ENCODE data around the gene CENPN.

GRCh38 chr16:80990577-80990976 lies 16.4 kb upstream of the CENPN start:
- no peak for TF ChIP-seq POLR2A (IDR thresholded peaks at IDR 0.05)
- TF ChIP-seq, protein P1, sequence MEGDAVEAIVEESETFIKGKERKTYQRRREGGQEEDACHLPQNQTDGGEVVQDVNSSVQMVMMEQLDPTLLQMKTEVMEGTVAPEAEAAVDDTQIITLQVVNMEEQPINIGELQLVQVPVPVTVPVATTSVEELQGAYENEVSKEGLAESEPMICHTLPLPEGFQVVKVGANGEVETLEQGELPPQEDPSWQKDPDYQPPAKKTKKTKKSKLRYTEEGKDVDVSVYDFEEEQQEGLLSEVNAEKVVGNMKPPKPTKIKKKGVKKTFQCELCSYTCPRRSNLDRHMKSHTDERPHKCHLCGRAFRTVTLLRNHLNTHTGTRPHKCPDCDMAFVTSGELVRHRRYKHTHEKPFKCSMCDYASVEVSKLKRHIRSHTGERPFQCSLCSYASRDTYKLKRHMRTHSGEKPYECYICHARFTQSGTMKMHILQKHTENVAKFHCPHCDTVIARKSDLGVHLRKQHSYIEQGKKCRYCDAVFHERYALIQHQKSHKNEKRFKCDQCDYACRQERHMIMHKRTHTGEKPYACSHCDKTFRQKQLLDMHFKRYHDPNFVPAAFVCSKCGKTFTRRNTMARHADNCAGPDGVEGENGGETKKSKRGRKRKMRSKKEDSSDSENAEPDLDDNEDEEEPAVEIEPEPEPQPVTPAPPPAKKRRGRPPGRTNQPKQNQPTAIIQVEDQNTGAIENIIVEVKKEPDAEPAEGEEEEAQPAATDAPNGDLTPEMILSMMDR (IDR thresholded peaks at IDR 0.05), result no peak

Data from breast epithelium (tissue), 3 donors.